ENCODE results near the gene ANAPC2. TPM values are rescaled to one million over a fixed set of nuclear protein-coding genes. Genes with fewer than 3 reads are reported as not detected.
A peak's percentile ranks its signal among the peaks of the same experiment; 100 is the strongest.

The ANAPC2 gene
- total RNA-seq, 1 donor from 2014 or later: 58.5 TPM

DNA sequence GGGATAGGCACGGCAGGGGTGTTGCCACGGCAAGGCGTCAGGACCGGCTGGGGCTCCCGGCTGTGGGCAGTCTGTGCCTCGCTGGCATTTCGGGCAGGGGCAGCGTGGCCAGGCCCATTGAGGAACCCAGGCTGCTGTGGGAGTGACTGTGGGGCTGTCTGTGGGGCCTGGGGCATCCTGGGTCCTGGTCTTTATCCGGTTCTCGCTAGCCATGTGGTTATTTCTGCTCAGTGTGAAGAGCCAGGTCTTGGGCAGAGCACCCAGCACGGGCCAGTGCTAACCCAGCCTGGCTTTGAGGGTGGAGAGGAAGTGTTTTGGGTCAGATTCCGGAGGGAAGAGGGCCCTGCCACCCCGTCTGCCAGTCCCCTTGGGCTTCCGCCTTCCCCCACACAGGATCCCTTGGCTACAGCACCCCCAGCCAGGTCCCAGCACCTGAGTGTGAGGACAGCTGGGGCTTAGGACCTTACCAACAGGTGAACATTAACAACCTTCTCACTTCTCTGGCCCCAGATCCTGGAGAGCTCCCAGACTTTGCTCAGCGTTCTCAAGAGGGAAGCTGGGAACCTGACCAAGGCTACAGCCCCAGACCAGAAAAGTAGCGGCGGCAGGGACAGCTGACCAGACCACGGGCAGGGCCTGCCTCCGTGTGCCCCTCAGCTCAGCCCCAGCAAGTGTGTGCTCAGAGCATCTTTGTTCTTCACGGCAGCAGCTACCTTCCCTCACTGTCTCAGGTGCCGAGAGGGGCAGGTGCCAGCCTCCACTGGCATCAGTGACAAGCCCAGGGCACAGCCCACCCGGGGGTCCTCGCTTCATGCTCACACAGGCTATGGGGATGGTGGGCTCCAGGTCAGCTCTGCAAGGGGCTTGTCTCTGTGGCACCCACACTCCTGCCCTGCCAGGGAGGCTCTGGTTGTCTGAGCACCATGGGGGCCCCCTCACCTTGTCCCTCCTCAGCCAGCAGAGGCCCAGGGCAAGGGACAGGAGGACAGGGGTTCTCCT lies 1.2 kb upstream of the ANAPC2 start:
- intact Hi-C loops (cut with micrococcal nuclease): loop anchor here (5.0 kb wide), 1 partner anchor 48 kb away; no protein-coding TSS in a partner anchor
- Mint-ChIP-seq H3K27me3 (ENCODE audit: low read depth) (no peaks in the 10 kb centered on the region), H3K9me3 (no peaks in the 10 kb centered on the region), H3K4me3 (ENCODE audit: low read depth) (peak overlapping the region; percentile 94), H3K36me3 (ENCODE audit: low read depth) (peaks cover 23% of the 10 kb centered on the region), H3K27ac (peak overlapping the region; percentile 89), H3K4me1 (ENCODE audit: low read depth) (peaks cover 25% of the 10 kb centered on the region)
- DNase-seq (ENCODE audit: low spot score): no peak

GRCh38 chr9:137188086-137188489 lies 272 bp downstream of the ANAPC2 start:
- Mint-ChIP-seq H3K4me1 (ENCODE audit: low read depth) (peaks cover 25% of the 10 kb centered on the region), H3K4me3 (ENCODE audit: low read depth) (peak overlapping the region; percentile 91), H3K9me3 (no peaks in the 10 kb centered on the region), H3K27ac (peak overlapping the region; percentile 78), H3K27me3 (ENCODE audit: low read depth) (no peaks in the 10 kb centered on the region), H3K36me3 (ENCODE audit: low read depth) (peaks cover 35% of the 10 kb centered on the region)
- intact Hi-C loops (cut with micrococcal nuclease): loop anchor here (1.0 to 5.0 kb wide), 4 partner anchors 12 to 49 kb away; partner anchors contain the start of genes NDOR1, TMEM203 and TPRN
- no peak for DNase-seq (ENCODE audit: low spot score)

GRCh38 chr9:137187386-137187785 lies 974 bp downstream of the ANAPC2 start:
- Mint-ChIP-seq H3K27me3 (ENCODE audit: low read depth) (no peaks in the 10 kb centered on the region), H3K9me3 (no peaks in the 10 kb centered on the region), H3K36me3 (ENCODE audit: low read depth) (peaks cover 35% of the 10 kb centered on the region), H3K4me1 (ENCODE audit: low read depth) (peaks cover 25% of the 10 kb centered on the region), H3K4me3 (ENCODE audit: low read depth) (peak overlapping the region; percentile 91), H3K27ac (peak overlapping the region; percentile 78)
- intact Hi-C loops (cut with micrococcal nuclease): loop anchor here (5.0 kb wide), 1 partner anchor 50 kb away; no protein-coding TSS in a partner anchor
- DNase-seq (ENCODE audit: low spot score): no peak

GRCh38 chr9:137186385-137186784 lies 2.0 kb downstream of the ANAPC2 start:
- no peak for DNase-seq (ENCODE audit: low spot score)
- intact Hi-C loops (cut with micrococcal nuclease): loop anchor here (5.0 kb wide), 1 partner anchor 51 kb away; no protein-coding TSS in a partner anchor
- H3K9me3 Mint-ChIP-seq: no peaks in the 10 kb centered on the region
- peaks cover 40% of the 10 kb centered on the region for H3K36me3 Mint-ChIP-seq (ENCODE audit: low read depth)
- peak overlapping the region; percentile 91 for H3K4me3 Mint-ChIP-seq (ENCODE audit: low read depth)
- no peaks in the 10 kb centered on the region for H3K27me3 Mint-ChIP-seq (ENCODE audit: low read depth)
- H3K4me1 Mint-ChIP-seq (ENCODE audit: low read depth): peaks cover 25% of the 10 kb centered on the region
- no peak overlapping the region for H3K27ac Mint-ChIP-seq

DNA sequence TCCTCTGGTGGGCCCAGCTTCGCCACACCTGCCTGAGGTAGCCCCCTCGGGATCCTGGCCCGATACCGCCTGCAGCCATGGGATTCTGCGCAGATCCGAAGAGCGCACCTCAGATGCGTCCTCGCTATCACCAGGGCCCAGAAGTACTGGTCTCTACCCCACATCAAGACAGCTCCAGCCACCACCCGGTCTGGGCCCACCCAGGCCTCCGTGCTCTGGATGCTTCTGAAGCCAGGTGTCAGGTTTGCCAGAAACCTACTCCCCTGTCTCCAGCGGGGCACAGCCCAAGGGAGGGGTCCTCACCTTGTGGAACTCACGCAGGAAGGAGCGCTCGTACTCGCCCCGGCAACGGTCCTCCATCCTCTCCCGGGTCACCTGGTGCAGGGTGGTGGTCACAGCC lies 2.4 kb downstream of the ANAPC2 start:
- no peak overlapping the region for H3K27ac Mint-ChIP-seq
- peaks cover 22% of the 10 kb centered on the region for H3K4me1 Mint-ChIP-seq (ENCODE audit: low read depth)
- peak overlapping the region; percentile 91 for H3K4me3 Mint-ChIP-seq (ENCODE audit: low read depth)
- H3K36me3 Mint-ChIP-seq (ENCODE audit: low read depth): peaks cover 37% of the 10 kb centered on the region
- H3K9me3 Mint-ChIP-seq: no peaks in the 10 kb centered on the region
- H3K27me3 Mint-ChIP-seq (ENCODE audit: low read depth): no peaks in the 10 kb centered on the region
- intact Hi-C loops (cut with micrococcal nuclease): loop anchor here (5.0 kb wide), 1 partner anchor 51 kb away; no protein-coding TSS in a partner anchor
- no peak for DNase-seq (ENCODE audit: low spot score)

DNA sequence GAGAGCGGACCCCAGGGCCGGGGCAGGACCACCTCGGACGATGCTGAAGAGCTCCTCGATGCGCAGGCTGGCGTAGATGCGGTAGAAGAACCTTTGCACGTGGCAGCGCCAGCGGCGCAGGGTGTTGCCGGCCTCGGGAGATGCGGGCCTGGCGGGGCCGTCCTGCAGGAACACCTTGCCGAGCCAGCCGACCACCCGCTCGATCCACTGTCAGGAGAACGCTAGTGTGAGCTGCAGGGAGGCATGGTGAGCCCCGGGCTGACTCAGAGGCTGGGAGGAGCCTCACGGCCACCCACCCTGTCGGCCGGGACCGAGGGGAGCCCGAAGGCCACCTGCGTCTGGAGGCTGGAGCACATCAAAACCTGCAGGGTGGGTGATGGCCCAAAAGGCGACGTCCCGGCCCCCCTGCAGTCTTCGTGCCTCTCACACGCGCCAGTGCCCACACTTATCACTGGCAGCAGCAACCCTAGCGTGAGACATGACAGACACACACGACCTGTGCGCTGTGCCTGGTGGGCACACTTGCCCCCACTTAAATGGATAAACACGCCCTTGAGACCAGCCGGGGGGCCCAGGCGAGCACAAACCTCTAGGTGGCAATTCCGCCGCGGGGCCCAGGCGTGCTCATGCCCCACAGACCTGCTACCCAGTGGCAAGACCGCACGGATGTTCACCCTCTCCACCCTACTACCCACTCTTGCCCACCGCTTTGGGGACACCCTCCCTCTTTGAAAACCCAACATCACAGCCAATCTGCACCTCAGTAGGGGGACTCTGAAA lies 3.3 kb downstream of the ANAPC2 start:
- intact Hi-C loops (cut with micrococcal nuclease): loop anchor here (5.0 kb wide), 1 partner anchor 52 kb away; no protein-coding TSS in a partner anchor
- Mint-ChIP-seq H3K9me3 (no peaks in the 10 kb centered on the region), H3K4me3 (ENCODE audit: low read depth) (no peak overlapping the region), H3K36me3 (ENCODE audit: low read depth) (peaks cover 31% of the 10 kb centered on the region), H3K27me3 (ENCODE audit: low read depth) (no peaks in the 10 kb centered on the region), H3K4me1 (ENCODE audit: low read depth) (peaks cover 17% of the 10 kb centered on the region), H3K27ac (no peak overlapping the region)
- DNase-seq (ENCODE audit: low spot score): no peak

DNA sequence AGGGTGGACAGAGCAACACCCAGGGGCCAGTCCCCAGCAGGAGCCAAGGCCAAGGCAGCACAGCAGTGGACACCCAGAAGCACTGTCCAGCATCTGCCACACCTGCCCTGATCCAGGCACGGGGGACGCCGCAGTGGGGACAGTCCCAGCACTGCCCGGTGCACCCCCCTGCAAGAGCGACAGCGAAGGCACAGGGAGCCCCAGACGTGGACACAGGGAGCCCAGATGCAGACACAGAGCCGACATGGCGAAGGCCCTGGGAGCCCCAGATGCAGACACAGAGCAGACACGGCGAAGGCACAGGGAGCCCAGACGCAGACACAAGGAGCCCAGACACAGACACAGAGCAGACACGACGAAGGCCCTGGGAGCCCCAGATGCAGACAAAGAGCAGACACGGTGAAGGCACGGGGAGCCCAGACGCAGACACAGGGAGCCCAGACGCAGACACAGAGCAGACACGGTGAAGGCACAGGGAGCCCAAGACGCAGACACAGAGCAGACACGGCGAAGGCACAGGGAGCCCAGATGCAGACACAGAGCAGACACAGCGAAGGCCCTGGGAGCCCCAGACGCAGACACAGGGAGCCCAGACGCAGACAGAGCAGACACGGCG lies 4.3 kb downstream of the ANAPC2 start:
- no peak overlapping the region for H3K27ac Mint-ChIP-seq
- no peaks in the 10 kb centered on the region for H3K27me3 Mint-ChIP-seq (ENCODE audit: low read depth)
- H3K4me1 Mint-ChIP-seq (ENCODE audit: low read depth): peaks cover 14% of the 10 kb centered on the region
- no peaks in the 10 kb centered on the region for H3K9me3 Mint-ChIP-seq
- no peak for DNase-seq (ENCODE audit: low spot score)
- peak overlapping the region; percentile 17 for H3K4me3 Mint-ChIP-seq (ENCODE audit: low read depth)
- intact Hi-C loops (cut with micrococcal nuclease): no loop called here
- peaks cover 30% of the 10 kb centered on the region for H3K36me3 Mint-ChIP-seq (ENCODE audit: low read depth)

GRCh38 chr9:137182836-137183235 lies 5.5 kb downstream of the ANAPC2 start:
- Mint-ChIP-seq H3K4me3 (ENCODE audit: low read depth) (no peak overlapping the region), H3K36me3 (ENCODE audit: low read depth) (peaks cover 31% of the 10 kb centered on the region), H3K27me3 (ENCODE audit: low read depth) (no peaks in the 10 kb centered on the region), H3K9me3 (no peaks in the 10 kb centered on the region), H3K4me1 (ENCODE audit: low read depth) (peaks cover 12% of the 10 kb centered on the region), H3K27ac (no peak overlapping the region)
- DNase-seq (ENCODE audit: low spot score): no peak
- intact Hi-C loops (cut with micrococcal nuclease): no loop called here

- intact Hi-C loops (cut with micrococcal nuclease): no loop called here
- DNase-seq (ENCODE audit: low spot score): no peak
- peaks cover 32% of the 10 kb centered on the region for H3K36me3 Mint-ChIP-seq (ENCODE audit: low read depth)
- no peaks in the 10 kb centered on the region for H3K9me3 Mint-ChIP-seq
- no peaks in the 10 kb centered on the region for H3K27me3 Mint-ChIP-seq (ENCODE audit: low read depth)
- H3K27ac Mint-ChIP-seq: no peak overlapping the region
- peaks cover 2% of the 10 kb centered on the region for H3K4me1 Mint-ChIP-seq (ENCODE audit: low read depth)
- no peak overlapping the region for H3K4me3 Mint-ChIP-seq (ENCODE audit: low read depth)
These were observed 6.7 kb downstream of the ANAPC2 start for GRCh38 chr9:137181680-137182079.

DNA sequence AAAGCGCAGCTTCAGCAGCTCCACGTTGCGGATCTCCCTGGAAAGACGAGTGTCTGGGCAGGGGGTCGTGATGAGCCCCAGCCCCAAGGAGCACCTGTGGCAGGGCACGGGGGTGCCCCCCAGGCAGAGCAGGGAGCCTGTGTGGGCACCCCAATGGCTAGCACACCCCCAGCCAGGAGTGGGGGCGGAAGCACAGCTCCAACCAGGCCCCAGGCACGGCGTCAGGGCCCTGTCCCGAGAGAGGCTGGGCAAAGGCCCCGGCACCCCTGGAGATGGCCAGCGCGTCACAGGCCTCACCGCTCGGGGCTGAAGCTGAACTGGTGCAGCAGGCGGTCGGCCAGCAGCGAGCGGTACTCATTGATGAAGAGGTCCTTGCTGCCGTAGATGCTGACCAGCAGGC lies 7.9 kb downstream of the ANAPC2 start:
- H3K4me1 Mint-ChIP-seq (ENCODE audit: low read depth): no peaks in the 10 kb centered on the region

GRCh38 chr9:137179761-137180160 lies 8.6 kb downstream of the ANAPC2 start:
- Mint-ChIP-seq H3K4me3 (ENCODE audit: low read depth) (no peak overlapping the region), H3K36me3 (ENCODE audit: low read depth) (peaks cover 26% of the 10 kb centered on the region), H3K4me1 (ENCODE audit: low read depth) (no peaks in the 10 kb centered on the region), H3K27ac (no peak overlapping the region), H3K9me3 (no peaks in the 10 kb centered on the region), H3K27me3 (ENCODE audit: low read depth) (no peaks in the 10 kb centered on the region)
- no peak for DNase-seq (ENCODE audit: low spot score)
- intact Hi-C loops (cut with micrococcal nuclease): loop anchor here (10.0 kb wide), 2 partner anchors 55 to 335 kb away; partner anchors contain the start of genes AJM1 and PHPT1

More for the DNA sequence above, 7.9 kb downstream of the ANAPC2 start:
- Mint-ChIP-seq H3K9me3 (no peaks in the 10 kb centered on the region), H3K27ac (no peak overlapping the region), H3K4me3 (ENCODE audit: low read depth) (no peak overlapping the region), H3K27me3 (ENCODE audit: low read depth) (no peaks in the 10 kb centered on the region), H3K36me3 (ENCODE audit: low read depth) (peaks cover 29% of the 10 kb centered on the region)
- no peak for DNase-seq (ENCODE audit: low spot score)
- intact Hi-C loops (cut with micrococcal nuclease): no loop called here
